Measurements from ENCODE around the gene CAMK4. TPM values are rescaled to one million over a fixed set of nuclear protein-coding genes. Genes with fewer than 3 reads are reported as not detected.

CAMK4 gene
- total and polyA plus RNA-seq, 2 donors (not counting 3 experiments of a cell fraction or from before 2014, with no cell fraction given), result 2.2 to 5.4 TPM

- BruUV-seq (replicated peaks), result no TSS peak
Measured at GRCh38 chr5:111223101-111223786, 940 bp upstream of the CAMK4 start.

More at GRCh38 chr5:111223101-111223786, 940 bp upstream of the CAMK4 start:
- TF ChIP-seq EZH2 (IDR thresholded peaks at IDR 0.05; ENCODE audit: borderline replicate concordance, low read depth, low read length, severe bottlenecking) (no peak), POLR2A (IDR thresholded peaks at IDR 0.05; ENCODE audit: low read depth, low read length) (no peak), POLR2AphosphoS5 (IDR thresholded peaks at IDR 0.05; ENCODE audit: insufficient read depth, low read depth, low read length) (no peak), CTCF (IDR thresholded peaks at IDR 0.05; ENCODE audit: extremely low read depth in 1 of 2, insufficient read depth in 1 of 2, low read depth in 1 of 2, low read length in 2 of 2) (no peak), FOS (IDR thresholded peaks at IDR 0.05; ENCODE audit: borderline replicate concordance, insufficient read depth, low read length) (no peak), GATA2 (IDR thresholded peaks at IDR 0.05; ENCODE audit: insufficient read depth, insufficient read length, low read depth, low read length) (no peak), MYC (IDR thresholded peaks at IDR 0.05; ENCODE audit: low read depth, low read length) (no peak), JUN (IDR thresholded peaks at IDR 0.05; ENCODE audit: borderline replicate concordance, insufficient read depth, insufficient read length, low read depth) (no peak)
- TF ChIP-seq, protein P1, sequence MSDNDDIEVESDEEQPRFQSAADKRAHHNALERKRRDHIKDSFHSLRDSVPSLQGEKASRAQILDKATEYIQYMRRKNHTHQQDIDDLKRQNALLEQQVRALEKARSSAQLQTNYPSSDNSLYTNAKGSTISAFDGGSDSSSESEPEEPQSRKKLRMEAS (IDR thresholded peaks at IDR 0.05; ENCODE audit: insufficient read depth, insufficient read length), result no peak
- no peaks in the 10 kb centered on the region for H3K9me3 ChIP-seq (replicated peaks; ENCODE audit: control insufficient read depth, insufficient read depth, low read length)
- H3K4me1 ChIP-seq (ENCODE audit: control insufficient read depth, extremely low read depth, insufficient read depth, low read length), result peaks cover 5% of the 10 kb centered on the region
- peaks cover 2% of the 10 kb centered on the region for H3K9me1 ChIP-seq (replicated peaks; ENCODE audit: control insufficient read depth, extremely low read depth, insufficient read depth, low read length)
- H2AFZ ChIP-seq (ENCODE audit: low read depth, low read length), result peak overlapping the region; percentile 95
- dilution Hi-C loops (cut with MboI; ENCODE audit: extremely low pct_ligation_motif_present, low sequenced_read_pairs), result no loop called here
- H3K36me3 ChIP-seq (ENCODE audit: control insufficient read depth in 2 of 2, extremely low read depth in 1 of 2, insufficient read depth in 2 of 2, low read length in 2 of 2), result no peaks in the 10 kb centered on the region
- H3K79me2 ChIP-seq (ENCODE audit: control insufficient read depth, insufficient read depth, low read length), result no peaks in the 10 kb centered on the region
- POLR2A ChIA-PET, result no interaction called here
- peak; percentile 4 for DNase-seq (ENCODE audit: low read depth, low spot score)
- H3K4me3 ChIP-seq (replicated peaks in 1 of 3; ENCODE audit: insufficient read depth in 1 of 3, low read depth in 1 of 3, low read length in 3 of 3), result peak overlapping the region in 2 of 3 experiments; percentile 48 to 60
- H4K20me1 ChIP-seq (replicated peaks; ENCODE audit: control insufficient read depth, extremely low read depth, insufficient read depth, low read length), result no peaks in the 10 kb centered on the region
- H3K4me2 ChIP-seq (ENCODE audit: insufficient read depth, low read length), result peak overlapping the region; percentile 84
- CTCF ChIA-PET, result interaction anchor here (0.6 to 1.7 kb wide), 6 partner anchors 16 to 938 kb away, joined by 3 to 4 read pairs (median 3); no protein-coding TSS in a partner anchor
- H3K9ac ChIP-seq (replicated peaks; ENCODE audit: extremely low read depth, insufficient read depth, low read length), result no peak overlapping the region
- peaks cover 0 to 2% of the 10 kb centered on the region in 2 experiments for H3K27me3 ChIP-seq (ENCODE audit: control insufficient read depth in 2 of 2, insufficient read depth in 2 of 2, low read length in 2 of 2)
- H3K27ac ChIP-seq (ENCODE audit: insufficient read depth, low read depth, low read length), result no peak overlapping the region
- intact Hi-C loops (cut with micrococcal nuclease), result loop anchor here (5.0 to 10.0 kb wide), 2 partner anchors 262 to 934 kb away; no protein-coding TSS in a partner anchor
- no peak for FAIRE-seq
